A673 (cell line): ENCODE results near the gene MAMDC2. TPM values are rescaled to one million over a fixed set of nuclear protein-coding genes. Genes with fewer than 3 reads are reported as not detected.

Experiments used
- BruUV-seq: library from RNA; stranded (reverse); fragments of 400-500 nt; replicated peaks from 2 replicates; lab custom pipeline; 2021; lab: Mats Ljungman, UMichigan
- CTCF ChIA-PET: fragments of 300-600 bp; sonication (Branson Sonifier 250); formaldehyde crosslinking; loops from one replicate; lab custom pipeline; 2022; ENCODE audit warnings: antibody characterized with exemption; lab: Charles Lee
- POLR2A ChIA-PET: fragments of 300-600 bp; sonication (Branson Sonifier 250); formaldehyde crosslinking; loops from one replicate; lab custom pipeline; 2022; ENCODE audit warnings: antibody characterized with exemption; ENCODE audit not compliant: low non-redundant PET; lab: Charles Lee
- DNase-seq: peaks from one replicate; pipeline ENCODE4 v3.0.0-alpha.2; 2015; ENCODE audit warnings: low spot score
- H3K27ac ChIP-seq: fragments of 200-600 bp; sonication (generic); 2 replicates; pipeline ENCODE4 v1.5.1; 2016; ENCODE audit warnings: mixed run types, low read depth, mild to moderate bottlenecking, mixed read lengths, antibody characterized with exemption, low read length; ENCODE audit not compliant: poor library complexity, severe bottlenecking
- H3K27me3 ChIP-seq: fragments of 200-600 bp; sonication (generic); replicated peaks from 2 replicates; pipeline ENCODE4 v1.6.1; 2017; ENCODE audit warnings: mixed run types, low read depth, mild to moderate bottlenecking, mixed read lengths, antibody characterized with exemption, low read length; ENCODE audit not compliant: insufficient read depth, poor library complexity
- H3K36me3 ChIP-seq: fragments of 200-600 bp; sonication (generic); 2 replicates; pipeline ENCODE4 v1.6.1; 2016; ENCODE audit warnings: mixed run types, mild to moderate bottlenecking, mixed read lengths, antibody characterized with exemption, low read length; ENCODE audit not compliant: insufficient read depth, poor library complexity, severe bottlenecking
- H3K4me1 ChIP-seq: fragments of 200-600 bp; sonication (generic); 2 replicates; pipeline ENCODE4 v1.6.1; 2017; ENCODE audit warnings: mixed run types, mild to moderate bottlenecking, mixed read lengths, antibody characterized with exemption, low read length; ENCODE audit not compliant: insufficient read depth, poor library complexity, severe bottlenecking
- H3K4me3 ChIP-seq: fragments of 200-600 bp; sonication (generic); 2 replicates; pipeline ENCODE4 v1.5.1; 2016; ENCODE audit warnings: low read depth, mixed run types, mild to moderate bottlenecking, mixed read lengths, low read length; ENCODE audit not compliant: poor library complexity, severe bottlenecking
- H3K9me3 ChIP-seq: fragments of 200-600 bp; sonication (generic); 2 replicates; pipeline ENCODE4 v1.6.1; 2016; ENCODE audit warnings: mixed run types, low read depth, mild to moderate bottlenecking, mixed read lengths, antibody characterized with exemption, low read length; ENCODE audit not compliant: poor library complexity, severe bottlenecking
- CTCF ChIP-seq: fragments of 300-800, 200-600 bp; sonication (generic); conservative IDR thresholded peaks from 2 replicates; pipeline ENCODE4 v1.5.1; 2017; ENCODE audit warnings: low read depth, mild to moderate bottlenecking, antibody characterized with exemption, low read length, moderate library complexity, mixed read lengths
- EZH2 ChIP-seq: fragments of 200-600 bp; sonication (generic); IDR thresholded peaks from 2 replicates; pipeline ENCODE4 v1.6.1; 2017; ENCODE audit warnings: borderline replicate concordance, low read depth, mild to moderate bottlenecking, mixed read lengths, antibody characterized with exemption, low read length; ENCODE audit not compliant: poor library complexity, severe bottlenecking
- intact Hi-C: fragments of 100-400 bp; cut with micrococcal nuclease; formaldehyde crosslinking; loops from one replicate; pipeline ENCODE4 v1.10.0; 2022; ENCODE audit not compliant: unreplicated experiment
- total RNA-seq: library from RNA; stranded (reverse); gene quantifications from 2 replicates; pipeline ENCODE4 v1.2.3, GENCODE V29; 2021

Gene MAMDC2
- total RNA-seq, 1 experiment from 2014 or later, result not detected

GRCh38 chr9:70031141-70031545, 12.5 kb upstream of the MAMDC2 start:
- Histone ChIP-seq H3K36me3 (no peaks in the 10 kb centered on the region), H3K27me3 (peaks cover 12% of the 10 kb centered on the region), H3K27ac (no peak overlapping the region), H3K4me1 (no peaks in the 10 kb centered on the region), H3K9me3 (no peaks in the 10 kb centered on the region), H3K4me3 (no peak overlapping the region)
- intact Hi-C loops, result no loop called here
- DNase-seq, result no peak
- TF ChIP-seq EZH2 (no peak), CTCF (no peak)
- CTCF ChIA-PET, result no interaction called here
- no TSS peak for BruUV-seq
- POLR2A ChIA-PET, result no interaction called here

- Histone ChIP-seq H3K27me3 (peaks cover 12% of the 10 kb centered on the region), H3K36me3 (no peaks in the 10 kb centered on the region), H3K9me3 (no peaks in the 10 kb centered on the region), H3K4me1 (no peaks in the 10 kb centered on the region), H3K27ac (no peak overlapping the region), H3K4me3 (no peak overlapping the region)
- ChIA-PET CTCF (no interaction called here), POLR2A (interaction anchor here (0.7 to 0.9 kb wide), 2 partner anchors 12 to 208 kb away, joined by 3 read pairs; no protein-coding TSS in a partner anchor)
- no peak for DNase-seq
- no TSS peak for BruUV-seq
- intact Hi-C loops, result no loop called here
- no peak for TF ChIP-seq CTCF
- no peak for TF ChIP-seq EZH2
Observed at GRCh38 chr9:70034271-70034711, 9.4 kb upstream of the MAMDC2 start.

- TF ChIP-seq EZH2, result no peak
- no peak for TF ChIP-seq CTCF
- ChIA-PET CTCF (no interaction called here), POLR2A (no interaction called here)
- no TSS peak for BruUV-seq
- H3K9me3 ChIP-seq, result no peaks in the 10 kb centered on the region
- intact Hi-C loops, result no loop called here
- peaks cover 13% of the 10 kb centered on the region for H3K27me3 ChIP-seq
- DNase-seq, result no peak
- H3K4me1 ChIP-seq, result no peaks in the 10 kb centered on the region
- no peak overlapping the region for H3K4me3 ChIP-seq
- H3K36me3 ChIP-seq, result no peaks in the 10 kb centered on the region
- H3K27ac ChIP-seq, result no peak overlapping the region
Observed at GRCh38 chr9:70035691-70036090, 8.0 kb upstream of the MAMDC2 start.
